ENCODE data around the gene LRRC47.
"Not testable (repeated sequence)": the region's sequence is repeated elsewhere in the genome, so short reads cannot be mapped to it uniquely, and the experiment has no call there.

Gene LRRC47

GRCh38 chr1:3752400-3752945, 43.8 kb downstream of the LRRC47 start, which contains the start of gene CCDC27:
TSS of gene CCDC27 (plus strand) at chr1:3752450. CDS start at chr1:3752482, 32 bp downstream.
- Histone ChIP-seq H3K27ac (ENCODE audit: low read depth, low read length) (no peak within 1 kb of the TSS), H3K4me1 (ENCODE audit: control insufficient read depth, low read length) (peaks cover 3% of the 10 kb centered on the region; the same call in 1 of the 2 replicates), H3K4me2 (ENCODE audit: low read length) (no peak within 1 kb of the TSS), H3K4me3 (ENCODE audit: low read length) (no peak within 1 kb of the TSS), H3K79me2 (ENCODE audit: control insufficient read depth, low read length) (no peaks in the 10 kb centered on the region), H3F3A (ENCODE audit: control insufficient read depth, insufficient read depth) (no peaks in the 10 kb centered on the region), H4K20me1 (ENCODE audit: control insufficient read depth, insufficient read depth, low read depth, low read length) (no peaks in the 10 kb centered on the region), H3K27me3 (ENCODE audit: control insufficient read depth, low read length) (peaks cover 9% of the 10 kb centered on the region; the same call in 1 of the 2 replicates), H3K9me3 (ENCODE audit: control insufficient read depth, insufficient read depth, low read length) (no peaks in the 10 kb centered on the region), H3K36me3 (ENCODE audit: control insufficient read depth, low read length) (no peaks in the 10 kb centered on the region), H3K9me2 (replicated peaks; ENCODE audit: control insufficient read depth, low read length) (no peaks in the 10 kb centered on the region)
- TF ChIP-seq CTCF (IDR thresholded peaks at IDR 0.05; ENCODE audit: low read depth, low read length, poor library complexity, severe bottlenecking) (no peak), EZH2phosphoT487 (IDR thresholded peaks at IDR 0.05; ENCODE audit: borderline replicate concordance, low read length) (no peak)

- Histone ChIP-seq H3K9me3 (ENCODE audit: control insufficient read depth, insufficient read depth, low read length) (no peaks in the 10 kb centered on the region), H3F3A (ENCODE audit: control insufficient read depth, insufficient read depth) (no peaks in the 10 kb centered on the region), H4K20me1 (ENCODE audit: control insufficient read depth, insufficient read depth, low read depth, low read length) (peaks cover 3% of the 10 kb centered on the region; the same call in 1 of the 2 replicates), H3K36me3 (ENCODE audit: control insufficient read depth, low read length) (no peaks in the 10 kb centered on the region), H3K27ac (ENCODE audit: low read depth, low read length) (no peak overlapping the region), H3K79me2 (ENCODE audit: control insufficient read depth, low read length) (no peaks in the 10 kb centered on the region), H3K4me3 (ENCODE audit: low read length) (no peak overlapping the region), H3K9me2 (replicated peaks; ENCODE audit: control insufficient read depth, low read length) (no peaks in the 10 kb centered on the region), H3K4me2 (ENCODE audit: low read length) (no peak overlapping the region), H3K27me3 (ENCODE audit: control insufficient read depth, low read length) (peaks cover 9% of the 10 kb centered on the region; the same call in 1 of the 2 replicates), H3K4me1 (ENCODE audit: control insufficient read depth, low read length) (peaks cover 10% of the 10 kb centered on the region; the same call in 1 of the 2 replicates)
- TF ChIP-seq CTCF (IDR thresholded peaks at IDR 0.05; ENCODE audit: low read depth, low read length, poor library complexity, severe bottlenecking) (no peak), EZH2phosphoT487 (IDR thresholded peaks at IDR 0.05; ENCODE audit: borderline replicate concordance, low read length) (no peak)
Measured at GRCh38 chr1:3750741-3751140, 45.6 kb downstream of the LRRC47 start.

GRCh38 chr1:3749512-3749911, 46.8 kb downstream of the LRRC47 start:
- Histone ChIP-seq H3K27ac (ENCODE audit: low read depth, low read length) (no peak overlapping the region), H3K4me3 (ENCODE audit: low read length) (no peak overlapping the region), H3K9me3 (ENCODE audit: control insufficient read depth, insufficient read depth, low read length) (no peaks in the 10 kb centered on the region), H3K4me2 (ENCODE audit: low read length) (no peak overlapping the region), H3K36me3 (ENCODE audit: control insufficient read depth, low read length) (no peaks in the 10 kb centered on the region), H3K4me1 (ENCODE audit: control insufficient read depth, low read length) (peaks cover 10% of the 10 kb centered on the region; the same call in 1 of the 2 replicates), H3F3A (ENCODE audit: control insufficient read depth, insufficient read depth) (no peaks in the 10 kb centered on the region), H3K27me3 (ENCODE audit: control insufficient read depth, low read length) (peaks cover 6% of the 10 kb centered on the region; the same call in 1 of the 2 replicates), H3K79me2 (ENCODE audit: control insufficient read depth, low read length) (no peaks in the 10 kb centered on the region), H4K20me1 (ENCODE audit: control insufficient read depth, insufficient read depth, low read depth, low read length) (peaks cover 5% of the 10 kb centered on the region; the same call in 1 of the 2 replicates), H3K9me2 (replicated peaks; ENCODE audit: control insufficient read depth, low read length) (no peaks in the 10 kb centered on the region)
- no peak for TF ChIP-seq CTCF (IDR thresholded peaks at IDR 0.05; ENCODE audit: low read depth, low read length, poor library complexity, severe bottlenecking)
- TF ChIP-seq EZH2phosphoT487 (IDR thresholded peaks at IDR 0.05; ENCODE audit: borderline replicate concordance, low read length) = no peak

- not testable (repeated sequence) for H4K20me1 ChIP-seq (ENCODE audit: control insufficient read depth, insufficient read depth, low read depth, low read length); H3K9me2 ChIP-seq (replicated peaks; ENCODE audit: control insufficient read depth, low read length); H3K27me3 ChIP-seq (ENCODE audit: control insufficient read depth, low read length); H3K9me3 ChIP-seq (ENCODE audit: control insufficient read depth, insufficient read depth, low read length); H3K27ac ChIP-seq (ENCODE audit: low read depth, low read length); H3K36me3 ChIP-seq (ENCODE audit: control insufficient read depth, low read length); H3K4me2 ChIP-seq (ENCODE audit: low read length); H3K4me1 ChIP-seq (ENCODE audit: control insufficient read depth, low read length); H3K4me3 ChIP-seq (ENCODE audit: low read length); H3F3A ChIP-seq (ENCODE audit: control insufficient read depth, insufficient read depth); H3K79me2 ChIP-seq (ENCODE audit: control insufficient read depth, low read length)
Measured at GRCh38 chr1:3748316-3748900, 47.9 kb downstream of the LRRC47 start.

All from DOHH2 (cell line).